GM15510 (cell line): ENCODE data around the gene SGTA.

Source experiments
- POLR2A ChIP-seq: IDR thresholded peaks from 3 replicates; pipeline ENCODE4 v1.6.1; 2011; ENCODE audit warnings: borderline replicate concordance; ENCODE audit not compliant: insufficient read length; ENCODE audit errors: extremely low read depth

Gene SGTA

GRCh38 chr19:2759965-2760364, 23.1 kb downstream of the SGTA start:
- no peak for TF ChIP-seq POLR2A

GRCh38 chr19:2759362-2759761, 23.7 kb downstream of the SGTA start:
- TF ChIP-seq POLR2A = no peak

- TF ChIP-seq POLR2A = no peak
Measured at GRCh38 chr19:2758601-2759313, 24.3 kb downstream of the SGTA start.

- no peak for TF ChIP-seq POLR2A
Measured at GRCh38 chr19:2756921-2757881, 25.9 kb downstream of the SGTA start.

GRCh38 chr19:2756477-2756876, 26.6 kb downstream of the SGTA start:
- no peak for TF ChIP-seq POLR2A

GRCh38 chr19:2755811-2756210, 27.3 kb downstream of the SGTA start:
- no peak for TF ChIP-seq POLR2A

- no peak for TF ChIP-seq POLR2A
Measured at GRCh38 chr19:2755448-2755705, 27.7 kb downstream of the SGTA start.

GRCh38 chr19:2754659-2755447, 28.2 kb downstream of the SGTA start:
- TF ChIP-seq POLR2A = no peak

GRCh38 chr19:2751438-2751830, 31.6 kb downstream of the SGTA start:
- no peak for TF ChIP-seq POLR2A

GRCh38 chr19:2750808-2751437, 32.1 kb downstream of the SGTA start:
- TF ChIP-seq POLR2A = no peak

GRCh38 chr19:2747349-2747748, 35.7 kb downstream of the SGTA start:
- TF ChIP-seq POLR2A = no peak

GRCh38 chr19:2744113-2744512, 39.0 kb downstream of the SGTA start:
- no peak for TF ChIP-seq POLR2A

- no peak for TF ChIP-seq POLR2A
Measured at GRCh38 chr19:2743099-2743498, 40.0 kb downstream of the SGTA start.

- no peak for TF ChIP-seq POLR2A
Measured at GRCh38 chr19:2740314-2740656, 42.8 kb downstream of the SGTA start.
